Measurements from ENCODE around the gene KIF22. TPM values are rescaled to one million over a fixed set of nuclear protein-coding genes. Genes with fewer than 3 reads are reported as not detected.
A peak's percentile ranks its signal among the peaks of the same experiment; 100 is the strongest.

KIF22 gene
- polyA plus RNA-seq, 1 donor, result 40.9 TPM

DNA sequence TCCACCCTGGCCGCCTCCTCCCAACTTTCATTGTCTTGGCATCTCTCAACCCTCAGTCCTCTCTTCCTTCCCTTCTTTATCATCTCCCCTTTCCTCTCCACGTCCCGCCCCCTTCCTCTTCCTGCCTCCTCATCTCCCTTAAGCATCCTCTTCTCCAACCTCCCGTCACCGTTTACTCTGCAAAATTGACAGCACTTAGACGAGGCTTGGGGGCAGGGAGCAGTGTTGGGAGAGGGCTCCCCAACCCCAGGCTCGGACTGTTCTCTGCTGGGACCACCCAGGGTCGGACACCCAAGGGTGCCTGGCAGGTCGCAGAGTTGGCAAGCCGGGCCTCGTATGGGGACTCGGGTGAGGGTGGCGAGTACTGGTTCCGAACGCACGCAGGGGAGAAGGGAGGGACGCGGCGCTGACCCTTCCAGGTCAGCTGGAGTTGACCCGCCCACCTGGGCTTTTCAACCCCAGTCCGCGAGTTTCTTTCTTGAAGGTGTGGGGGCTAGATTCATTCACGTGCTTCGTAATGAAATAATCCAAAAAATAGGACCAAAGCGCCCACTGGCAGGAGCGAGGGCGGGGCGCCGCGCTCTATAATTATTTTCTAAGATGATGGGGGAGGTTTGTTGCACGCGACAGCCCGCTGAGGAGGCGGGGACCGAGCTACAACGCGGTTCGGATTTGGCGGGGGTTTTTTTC, 24.6 kb downstream of the KIF22 start:
- Histone ChIP-seq H3K4me1 (ENCODE audit: control insufficient read depth, insufficient read depth, low read length) (peaks cover 44% of the 10 kb centered on the region), H3K27ac (ENCODE audit: low read length) (peak overlapping the region; percentile 91), H3K4me3 (ENCODE audit: low read length) (peak overlapping the region; percentile 83), H3K9me3 (ENCODE audit: control insufficient read depth, low read depth, low read length) (no peaks in the 10 kb centered on the region), H3K36me3 (ENCODE audit: control insufficient read depth, insufficient read depth, low read length) (peaks cover 23% of the 10 kb centered on the region), H3K27me3 (ENCODE audit: control insufficient read depth, insufficient read depth, low read length) (peaks cover 14% of the 10 kb centered on the region)
- 41% methylated on average over 4 of the region's 39 CpGs for WGBS (ENCODE audit: insufficient coverage, low lambda C conversion rate)
- peak in 1 of 2 donors; percentile 17 for DNase-seq

GRCh38 chr16:29815793-29816693, 25.5 kb downstream of the KIF22 start, which contains the start of gene PAGR1:
Gene PAGR1 (plus strand): TSS chr16:29816152. CDS start chr16:29816526, 374 bp downstream.
- Histone ChIP-seq H3K27me3 (ENCODE audit: control insufficient read depth, insufficient read depth, low read length) (peaks cover 14% of the 10 kb centered on the region), H3K4me1 (ENCODE audit: control insufficient read depth, insufficient read depth, low read length) (peaks cover 36% of the 10 kb centered on the region), H3K9me3 (ENCODE audit: control insufficient read depth, low read depth, low read length) (no peaks in the 10 kb centered on the region), H3K4me3 (ENCODE audit: low read length) (peak within 1 kb of the TSS; percentile 83), H3K36me3 (ENCODE audit: control insufficient read depth, insufficient read depth, low read length) (peaks cover 19% of the 10 kb centered on the region), H3K27ac (ENCODE audit: low read length) (peak within 1 kb of the TSS; percentile 91)
- peak; percentile 99 to 100 for DNase-seq
- WGBS (ENCODE audit: insufficient coverage, low lambda C conversion rate), result no CpG with 5 or more reads among the region's 70 CpGs

GRCh38 chr16:29816694-29817441, 26.3 kb downstream of the KIF22 start:
- DNase-seq, result peak in 1 of 2 donors; percentile 75
- peak overlapping the region; percentile 83 for H3K4me3 ChIP-seq (ENCODE audit: low read length)
- H3K27ac ChIP-seq (ENCODE audit: low read length), result peak overlapping the region; percentile 91
- H3K9me3 ChIP-seq (ENCODE audit: control insufficient read depth, low read depth, low read length), result no peaks in the 10 kb centered on the region
- H3K36me3 ChIP-seq (ENCODE audit: control insufficient read depth, insufficient read depth, low read length), result peaks cover 19% of the 10 kb centered on the region
- WGBS (ENCODE audit: insufficient coverage, low lambda C conversion rate), result no CpG with 5 or more reads among the region's 37 CpGs
- peaks cover 38% of the 10 kb centered on the region for H3K4me1 ChIP-seq (ENCODE audit: control insufficient read depth, insufficient read depth, low read length)
- H3K27me3 ChIP-seq (ENCODE audit: control insufficient read depth, insufficient read depth, low read length), result peaks cover 14% of the 10 kb centered on the region

DNA sequence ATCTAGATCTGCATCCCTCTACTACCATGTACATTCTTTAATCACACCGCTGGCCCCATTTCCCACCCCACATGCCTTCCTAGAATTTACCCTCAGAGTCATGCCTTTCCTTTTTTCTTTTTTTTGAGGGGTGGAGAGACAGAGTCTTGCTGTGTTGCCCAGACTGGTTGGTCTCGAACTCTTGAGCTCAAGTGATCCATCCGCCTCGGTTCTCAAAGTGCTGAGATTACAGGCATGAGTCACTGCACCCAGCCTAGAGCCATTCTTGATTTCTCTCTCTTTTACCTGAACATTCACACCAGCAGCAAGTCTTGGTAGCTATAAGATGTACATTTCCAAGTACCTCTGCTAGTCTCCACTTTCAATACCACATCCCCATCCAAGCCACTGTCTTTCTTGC, 27.5 kb downstream of the KIF22 start:
- H3K4me1 ChIP-seq (ENCODE audit: control insufficient read depth, insufficient read depth, low read length), result peaks cover 40% of the 10 kb centered on the region
- no peak overlapping the region for H3K27ac ChIP-seq (ENCODE audit: low read length)
- peaks cover 19% of the 10 kb centered on the region for H3K36me3 ChIP-seq (ENCODE audit: control insufficient read depth, insufficient read depth, low read length)
- no peak for DNase-seq
- no peaks in the 10 kb centered on the region for H3K9me3 ChIP-seq (ENCODE audit: control insufficient read depth, low read depth, low read length)
- H3K27me3 ChIP-seq (ENCODE audit: control insufficient read depth, insufficient read depth, low read length), result peaks cover 4% of the 10 kb centered on the region
- H3K4me3 ChIP-seq (ENCODE audit: low read length), result no peak overlapping the region
- 100% methylated on average over 1 of the region's 4 CpGs for WGBS (ENCODE audit: insufficient coverage, low lambda C conversion rate)

GRCh38 chr16:29819506-29819905, 29.0 kb downstream of the KIF22 start:
- Histone ChIP-seq H3K9me3 (ENCODE audit: control insufficient read depth, low read depth, low read length) (no peaks in the 10 kb centered on the region), H3K4me1 (ENCODE audit: control insufficient read depth, insufficient read depth, low read length) (peaks cover 54% of the 10 kb centered on the region), H3K27ac (ENCODE audit: low read length) (peak overlapping the region; percentile 94), H3K4me3 (ENCODE audit: low read length) (peak overlapping the region; percentile 65), H3K27me3 (ENCODE audit: control insufficient read depth, insufficient read depth, low read length) (no peaks in the 10 kb centered on the region), H3K36me3 (ENCODE audit: control insufficient read depth, insufficient read depth, low read length) (peaks cover 19% of the 10 kb centered on the region)
- WGBS (ENCODE audit: insufficient coverage, low lambda C conversion rate), result no CpG with 5 or more reads among the region's 15 CpGs
- DNase-seq, result peak in 1 of 2 donors; percentile 40

DNA sequence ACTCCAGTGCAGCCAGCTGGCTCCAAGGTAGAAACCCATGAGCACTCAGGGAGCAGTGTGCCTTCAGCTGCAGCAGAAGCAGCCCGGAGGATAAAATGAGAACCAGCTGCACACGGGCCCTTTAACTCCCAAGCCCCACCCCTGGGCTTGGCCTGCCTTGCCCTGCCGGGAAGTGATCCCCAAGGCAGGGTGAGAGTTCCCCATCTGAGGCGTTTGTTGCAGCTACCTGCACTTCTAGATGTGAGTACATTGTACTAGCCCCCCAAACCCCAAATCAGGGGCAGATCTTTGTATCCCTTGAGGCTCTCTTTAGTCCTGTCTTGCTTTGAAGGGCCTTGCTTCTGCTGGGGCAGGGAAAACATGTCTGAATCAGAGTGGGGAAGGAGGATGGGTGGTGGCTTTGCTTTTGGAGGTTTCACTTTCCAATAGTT, 29.7 kb downstream of the KIF22 start, which contains the start of gene MVP:
Gene MVP (plus strand): TSS at position 192 of the 431 bp plus-strand sequence. CDS start 10,088 bp downstream, outside the sequence.
- H3K27me3 ChIP-seq (ENCODE audit: control insufficient read depth, insufficient read depth, low read length), result no peaks in the 10 kb centered on the region
- H3K4me1 ChIP-seq (ENCODE audit: control insufficient read depth, insufficient read depth, low read length), result peaks cover 58% of the 10 kb centered on the region
- DNase-seq, result peak in 1 of 2 donors; percentile 79
- peaks cover 19% of the 10 kb centered on the region for H3K36me3 ChIP-seq (ENCODE audit: control insufficient read depth, insufficient read depth, low read length)
- peak within 1 kb of the TSS; percentile 94 for H3K27ac ChIP-seq (ENCODE audit: low read length)
- H3K9me3 ChIP-seq (ENCODE audit: control insufficient read depth, low read depth, low read length), result no peaks in the 10 kb centered on the region
- no CpG with 5 or more reads among the region's 4 CpGs for WGBS (ENCODE audit: insufficient coverage, low lambda C conversion rate)
- H3K4me3 ChIP-seq (ENCODE audit: low read length), result peak within 1 kb of the TSS; percentile 65

DNA sequence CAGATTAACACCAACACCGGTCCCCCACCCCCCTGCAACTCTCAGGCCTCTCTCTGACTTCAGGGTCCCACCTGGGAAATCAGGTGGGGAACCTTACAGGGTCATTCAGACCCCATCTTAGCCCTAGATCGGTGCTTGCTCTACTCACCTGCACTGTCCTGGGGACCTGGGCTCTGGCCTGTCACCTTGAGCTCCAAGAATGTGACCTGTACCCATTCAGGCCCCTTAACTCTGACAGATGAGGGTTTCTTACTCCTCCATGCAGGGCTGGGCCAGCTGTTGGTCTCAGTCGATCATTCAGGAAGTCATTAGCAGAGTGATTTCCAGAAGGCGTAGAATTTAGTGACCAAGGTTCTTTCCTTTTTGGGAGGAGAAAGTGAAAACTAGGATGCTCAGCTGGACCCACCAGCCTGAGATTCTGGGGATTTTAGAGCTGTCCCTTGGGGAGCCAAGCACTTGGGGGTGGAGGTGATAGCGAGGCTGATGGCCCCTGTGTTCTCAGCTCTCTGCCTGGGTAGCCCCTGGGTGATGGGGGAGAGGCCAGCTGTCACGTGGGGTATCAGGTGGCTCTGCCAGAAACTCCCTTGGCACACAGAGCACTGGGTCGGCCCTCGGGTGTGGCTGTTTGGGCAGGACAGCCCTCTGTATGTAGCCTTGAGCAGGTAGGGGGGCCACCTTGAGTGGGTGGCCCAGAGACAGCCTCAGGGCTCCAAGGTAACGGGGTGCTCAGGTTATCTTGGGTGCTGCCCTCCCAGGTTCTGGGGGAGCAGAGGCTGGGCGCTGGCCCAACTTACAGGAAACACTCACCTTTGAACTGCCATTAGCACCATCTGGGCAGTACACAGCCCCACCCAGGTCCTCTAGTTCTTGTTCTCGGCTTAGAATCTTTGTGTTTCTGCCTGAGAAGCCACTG, 30.4 kb downstream of the KIF22 start:
- peak in 1 of 2 donors; percentile 69 for DNase-seq
- H3K4me1 ChIP-seq (ENCODE audit: control insufficient read depth, insufficient read depth, low read length), result peaks cover 64% of the 10 kb centered on the region
- WGBS (ENCODE audit: insufficient coverage, low lambda C conversion rate), result no CpG with 5 or more reads among the region's 11 CpGs
- H3K27ac ChIP-seq (ENCODE audit: low read length), result peak overlapping the region; percentile 94
- peaks cover 19% of the 10 kb centered on the region for H3K36me3 ChIP-seq (ENCODE audit: control insufficient read depth, insufficient read depth, low read length)
- H3K27me3 ChIP-seq (ENCODE audit: control insufficient read depth, insufficient read depth, low read length), result no peaks in the 10 kb centered on the region
- peak overlapping the region; percentile 65 for H3K4me3 ChIP-seq (ENCODE audit: low read length)
- no peaks in the 10 kb centered on the region for H3K9me3 ChIP-seq (ENCODE audit: control insufficient read depth, low read depth, low read length)

DNA sequence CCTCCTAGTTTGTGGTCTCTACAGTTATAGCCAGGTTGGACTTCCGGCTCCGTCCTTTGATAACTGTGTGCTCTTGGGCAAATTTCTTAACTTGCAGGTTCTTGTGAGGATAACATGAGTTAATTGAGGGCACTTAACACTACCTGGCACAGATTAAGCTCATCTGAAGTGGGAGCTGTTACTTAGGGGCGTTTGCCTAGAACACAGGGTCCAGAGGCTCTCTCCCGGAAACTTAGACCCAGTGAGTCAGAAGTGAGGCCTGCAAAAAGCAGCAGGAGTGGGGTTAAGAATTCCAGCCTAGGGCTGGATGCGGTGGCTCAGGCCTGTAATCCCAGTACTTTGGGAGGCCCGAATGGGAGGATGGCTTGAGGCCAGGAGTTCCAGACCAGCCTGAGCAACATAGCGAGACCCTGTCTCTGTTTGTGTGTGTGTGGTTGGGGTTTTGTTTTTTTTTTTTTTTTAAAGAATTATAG, 31.1 kb downstream of the KIF22 start:
- Histone ChIP-seq H3K36me3 (ENCODE audit: control insufficient read depth, insufficient read depth, low read length) (peaks cover 19% of the 10 kb centered on the region), H3K4me1 (ENCODE audit: control insufficient read depth, insufficient read depth, low read length) (peaks cover 68% of the 10 kb centered on the region), H3K27me3 (ENCODE audit: control insufficient read depth, insufficient read depth, low read length) (no peaks in the 10 kb centered on the region), H3K9me3 (ENCODE audit: control insufficient read depth, low read depth, low read length) (no peaks in the 10 kb centered on the region), H3K4me3 (ENCODE audit: low read length) (peak overlapping the region; percentile 65), H3K27ac (ENCODE audit: low read length) (peak overlapping the region; percentile 94)
- no CpG with 5 or more reads among the region's 7 CpGs for WGBS (ENCODE audit: insufficient coverage, low lambda C conversion rate)
- DNase-seq, result peak; percentile 72 to 82

GRCh38 chr16:29824589-29825144, 34.1 kb downstream of the KIF22 start:
- H3K4me3 ChIP-seq (ENCODE audit: low read length), result no peak overlapping the region
- H3K36me3 ChIP-seq (ENCODE audit: control insufficient read depth, insufficient read depth, low read length), result peaks cover 1% of the 10 kb centered on the region
- peak in 1 of 2 donors; percentile 60 for DNase-seq
- H3K9me3 ChIP-seq (ENCODE audit: control insufficient read depth, low read depth, low read length), result no peaks in the 10 kb centered on the region
- 8% methylated on average over 2 of the region's 7 CpGs for WGBS (ENCODE audit: insufficient coverage, low lambda C conversion rate)
- H3K27me3 ChIP-seq (ENCODE audit: control insufficient read depth, insufficient read depth, low read length), result no peaks in the 10 kb centered on the region
- H3K4me1 ChIP-seq (ENCODE audit: control insufficient read depth, insufficient read depth, low read length), result peaks cover 77% of the 10 kb centered on the region
- H3K27ac ChIP-seq (ENCODE audit: low read length), result peak overlapping the region; percentile 72
